HepG2 (cell line): ENCODE data around the gene VPS37B. TPM values are rescaled to one million over a fixed set of nuclear protein-coding genes. Genes with fewer than 3 reads are reported as not detected.

Source experiments
- GATAD2A ChIP-seq: IDR thresholded peaks from 2 replicates; pipeline ENCODE4 v1.6.1; 2016
- HIVEP1 ChIP-seq: sonication (generic); formaldehyde crosslinking; IDR thresholded peaks from 2 replicates; pipeline ENCODE4 v1.4.0; 2020; ENCODE audit warnings: mild to moderate bottlenecking, missing genetic modification reagents
- PHF21A ChIP-seq: sonication (generic); formaldehyde crosslinking; IDR thresholded peaks from 2 replicates; pipeline ENCODE4 v1.5.0; 2020; ENCODE audit warnings: mild to moderate bottlenecking, missing genetic modification reagents
- POLR2A ChIP-seq, 2 experiments: IDR thresholded peaks; 2 replicates each; pipeline ENCODE4 v1.6.1; 2011; ENCODE audit warnings: low read depth in 2 of 2, low read length in 2 of 2, mild to moderate bottlenecking in 1 of 2, moderate library complexity in 1 of 2; ENCODE audit not compliant: insufficient read depth in 1 of 2
- SOX13 ChIP-seq, 3 experiments: fragments of 450-650 bp in 1 of 3; sonication (generic) in 1 of 3; formaldehyde crosslinking in 1 of 3; IDR thresholded peaks in 2 of 3; conservative IDR thresholded peaks in 1 of 3; 2 replicates each; pipeline versions ENCODE4 v1.5.0 to v1.6.1; 2016 to 2020; ENCODE audit warnings: antibody characterized with exemption in 1 of 3, mild to moderate bottlenecking in 1 of 3, missing compliant biosample characterization in 1 of 3, missing genetic modification reagents in 1 of 3, moderate library complexity in 1 of 3
- SOX6 ChIP-seq, 2 experiments: fragments of 450-650 bp in 1 of 2; sonication (generic) in 1 of 2; formaldehyde crosslinking in 1 of 2; IDR thresholded peaks; 2 replicates each; pipeline versions ENCODE4 v1.4.0 to v1.6.1; 2017 to 2020; ENCODE audit warnings: antibody characterized with exemption in 1 of 2, mild to moderate bottlenecking in 1 of 2, missing genetic modification reagents in 1 of 2
- TEAD3 ChIP-seq: optimal IDR thresholded peaks from 2 replicates; pipeline ENCODE3; 2016; ENCODE audit warnings: borderline replicate concordance
- TP53 ChIP-seq: sonication (generic); formaldehyde crosslinking; conservative IDR thresholded peaks from 2 replicates; pipeline ENCODE4 v1.4.0; 2020; ENCODE audit warnings: missing genetic modification reagents
- UBTF ChIP-seq: sonication (generic); formaldehyde crosslinking; IDR thresholded peaks from 2 replicates; pipeline ENCODE4 v1.4.0; 2020; ENCODE audit warnings: mild to moderate bottlenecking, missing genetic modification reagents
- ZMYM2 ChIP-seq: sonication (generic); formaldehyde crosslinking; IDR thresholded peaks from 2 replicates; pipeline ENCODE4 v1.8.0; 2022; ENCODE audit warnings: mild to moderate bottlenecking, missing genetic modification reagents
- ZNF232 ChIP-seq: sonication (generic); formaldehyde crosslinking; IDR thresholded peaks from 2 replicates; pipeline ENCODE4 v1.4.0; 2020; ENCODE audit warnings: missing genetic modification reagents, borderline replicate concordance
- ZNF296 ChIP-seq: sonication (generic); formaldehyde crosslinking; conservative IDR thresholded peaks from 2 replicates; pipeline ENCODE4 v1.5.0; 2020; ENCODE audit warnings: mild to moderate bottlenecking, missing genetic modification reagents
- ZNF460 ChIP-seq: sonication (generic); formaldehyde crosslinking; IDR thresholded peaks from 2 replicates; pipeline ENCODE4 v1.5.1; 2020; ENCODE audit warnings: missing genetic modification reagents, mild to moderate bottlenecking, borderline replicate concordance
- ZNF687 ChIP-seq: sonication (generic); formaldehyde crosslinking; IDR thresholded peaks from 2 replicates; pipeline ENCODE4 v1.5.1; 2020; ENCODE audit warnings: mild to moderate bottlenecking, missing genetic modification reagents, moderate library complexity
- polyA plus RNA-seq, 8 experiments: library from polyadenylated mRNA; depleted of rRNA in 3 of 8; stranded (reverse) in 7 of 8; unstranded in 1 of 8; fragments of >200 nt; fragmentation: Illumina TruSeq in 4 of 8; extraction: Trizol in 4 of 8; gene quantifications; 2 replicates each; pipeline versions ENCODE4 v1.2.1 to v1.2.3, GENCODE V29; 2011 to 2016; ENCODE audit warnings: low read depth in 4 of 8, missing spikeins in 1 of 8, mixed read lengths in 1 of 8; ENCODE audit not compliant: insufficient read depth in 1 of 8
- total RNA-seq, 5 experiments: library from RNA; depleted of rRNA; stranded (reverse); fragments of >200 nt; fragmentation: Illumina TruSeq; extraction: Trizol; gene quantifications; 2 replicates each; pipeline ENCODE4 v1.2.3, GENCODE V29; 2016; ENCODE audit warnings: low read depth in 1 of 5
- TF ChIP-seq, protein P1 (sequence below): sonication (generic); formaldehyde crosslinking; IDR thresholded peaks from 2 replicates; pipeline ENCODE4 v1.5.0; 2020; ENCODE audit warnings: mild to moderate bottlenecking, missing genetic modification reagents
- TF ChIP-seq, protein P2 (sequence below): sonication (generic); formaldehyde crosslinking; IDR thresholded peaks from 2 replicates; pipeline ENCODE4 v1.4.0; 2020; ENCODE audit warnings: missing genetic modification reagents

VPS37B gene
- total and polyA plus RNA-seq, 2 of the 13 experiments (the other 11 are each of a cell fraction or from before 2014, with no cell fraction given), result 4.6 to 5.3 TPM

GRCh38 chr12:122837306-122838265 lies 58.3 kb downstream of the VPS37B start (continued):
- TF ChIP-seq UBTF, result 0 out of 2 replicates have a peak, but pooled peaks have one; percentile 19
- TF ChIP-seq, protein P1, sequence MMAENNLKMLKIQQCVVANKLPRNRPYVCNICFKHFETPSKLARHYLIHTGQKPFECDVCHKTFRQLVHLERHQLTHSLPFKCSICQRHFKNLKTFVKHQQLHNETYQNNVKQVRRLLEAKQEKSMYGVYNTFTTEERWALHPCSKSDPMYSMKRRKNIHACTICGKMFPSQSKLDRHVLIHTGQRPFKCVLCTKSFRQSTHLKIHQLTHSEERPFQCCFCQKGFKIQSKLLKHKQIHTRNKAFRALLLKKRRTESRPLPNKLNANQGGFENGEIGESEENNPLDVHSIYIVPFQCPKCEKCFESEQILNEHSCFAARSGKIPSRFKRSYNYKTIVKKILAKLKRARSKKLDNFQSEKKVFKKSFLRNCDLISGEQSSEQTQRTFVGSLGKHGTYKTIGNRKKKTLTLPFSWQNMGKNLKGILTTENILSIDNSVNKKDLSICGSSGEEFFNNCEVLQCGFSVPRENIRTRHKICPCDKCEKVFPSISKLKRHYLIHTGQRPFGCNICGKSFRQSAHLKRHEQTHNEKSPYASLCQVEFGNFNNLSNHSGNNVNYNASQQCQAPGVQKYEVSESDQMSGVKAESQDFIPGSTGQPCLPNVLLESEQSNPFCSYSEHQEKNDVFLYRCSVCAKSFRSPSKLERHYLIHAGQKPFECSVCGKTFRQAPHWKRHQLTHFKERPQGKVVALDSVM (CRISPR knock-in tag), result peak; percentile 29; the same call in 1 of the 2 replicates
- TF ChIP-seq ZNF232 (CRISPR knock-in tag), result no peak
- TF ChIP-seq POLR2A (IDR thresholded peaks at IDR 0.05; ENCODE audit: insufficient read depth in 1 of 2, low read depth in 2 of 2, low read length in 2 of 2), result 0 out of 4 replicates have a peak, but pooled peaks of 1 of the 2 experiments have one; percentile 37
- no peak for TF ChIP-seq ZNF296 (CRISPR knock-in tag)
- TF ChIP-seq SOX6 (IDR thresholded peaks at IDR 0.05), result no peak
- 0 out of 2 replicates have a peak, but pooled peaks have one; percentile 8 for TF ChIP-seq SOX6 (CRISPR knock-in tag; IDR thresholded peaks at IDR 0.05)
- TF ChIP-seq ZNF687, result 0 out of 2 replicates have a peak, but pooled peaks have one; percentile 12
- TF ChIP-seq PHF21A (CRISPR knock-in tag), result peak; percentile 25; the same call in 1 of the 2 replicates
- peak; percentile 13 for TF ChIP-seq TEAD3 (CRISPR knock-in tag)
- TF ChIP-seq, protein P2, sequence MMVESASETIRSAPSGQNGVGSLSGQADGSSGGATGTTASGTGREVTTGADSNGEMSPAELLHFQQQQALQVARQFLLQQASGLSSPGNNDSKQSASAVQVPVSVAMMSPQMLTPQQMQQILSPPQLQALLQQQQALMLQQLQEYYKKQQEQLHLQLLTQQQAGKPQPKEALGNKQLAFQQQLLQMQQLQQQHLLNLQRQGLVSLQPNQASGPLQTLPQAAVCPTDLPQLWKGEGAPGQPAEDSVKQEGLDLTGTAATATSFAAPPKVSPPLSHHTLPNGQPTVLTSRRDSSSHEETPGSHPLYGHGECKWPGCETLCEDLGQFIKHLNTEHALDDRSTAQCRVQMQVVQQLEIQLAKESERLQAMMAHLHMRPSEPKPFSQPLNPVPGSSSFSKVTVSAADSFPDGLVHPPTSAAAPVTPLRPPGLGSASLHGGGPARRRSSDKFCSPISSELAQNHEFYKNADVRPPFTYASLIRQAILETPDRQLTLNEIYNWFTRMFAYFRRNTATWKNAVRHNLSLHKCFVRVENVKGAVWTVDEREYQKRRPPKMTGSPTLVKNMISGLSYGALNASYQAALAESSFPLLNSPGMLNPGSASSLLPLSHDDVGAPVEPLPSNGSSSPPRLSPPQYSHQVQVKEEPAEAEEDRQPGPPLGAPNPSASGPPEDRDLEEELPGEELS (CRISPR knock-in tag), result peak; percentile 3; the same call in 1 of the 2 replicates
- TF ChIP-seq ZNF460 (CRISPR knock-in tag), result peak; percentile 16; the same call in 1 of the 2 replicates
- no peak for TF ChIP-seq HIVEP1 (CRISPR knock-in tag)
- TF ChIP-seq GATAD2A (CRISPR knock-in tag), result 0 out of 2 replicates have a peak, but pooled peaks have one; percentile 37
- no peak for TF ChIP-seq TP53 (CRISPR knock-in tag)
- no peak for TF ChIP-seq SOX13 (IDR thresholded peaks at IDR 0.05)
- peak in 1 of 2 experiments; percentile 62; a peak in 2 of 4 replicates for TF ChIP-seq SOX13 (CRISPR knock-in tag; conservative IDR thresholded peaks at IDR 0.05 in 1 of 2, IDR thresholded peaks at IDR 0.05 in 1 of 2)
- peak; percentile 27; the same call in 1 of the 2 replicates for TF ChIP-seq ZMYM2 (CRISPR knock-in tag)
